Measurements from ENCODE around the gene MGST1.

Gene MGST1, protein sequence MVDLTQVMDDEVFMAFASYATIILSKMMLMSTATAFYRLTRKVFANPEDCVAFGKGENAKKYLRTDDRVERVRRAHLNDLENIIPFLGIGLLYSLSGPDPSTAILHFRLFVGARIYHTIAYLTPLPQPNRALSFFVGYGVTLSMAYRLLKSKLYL

DNA sequence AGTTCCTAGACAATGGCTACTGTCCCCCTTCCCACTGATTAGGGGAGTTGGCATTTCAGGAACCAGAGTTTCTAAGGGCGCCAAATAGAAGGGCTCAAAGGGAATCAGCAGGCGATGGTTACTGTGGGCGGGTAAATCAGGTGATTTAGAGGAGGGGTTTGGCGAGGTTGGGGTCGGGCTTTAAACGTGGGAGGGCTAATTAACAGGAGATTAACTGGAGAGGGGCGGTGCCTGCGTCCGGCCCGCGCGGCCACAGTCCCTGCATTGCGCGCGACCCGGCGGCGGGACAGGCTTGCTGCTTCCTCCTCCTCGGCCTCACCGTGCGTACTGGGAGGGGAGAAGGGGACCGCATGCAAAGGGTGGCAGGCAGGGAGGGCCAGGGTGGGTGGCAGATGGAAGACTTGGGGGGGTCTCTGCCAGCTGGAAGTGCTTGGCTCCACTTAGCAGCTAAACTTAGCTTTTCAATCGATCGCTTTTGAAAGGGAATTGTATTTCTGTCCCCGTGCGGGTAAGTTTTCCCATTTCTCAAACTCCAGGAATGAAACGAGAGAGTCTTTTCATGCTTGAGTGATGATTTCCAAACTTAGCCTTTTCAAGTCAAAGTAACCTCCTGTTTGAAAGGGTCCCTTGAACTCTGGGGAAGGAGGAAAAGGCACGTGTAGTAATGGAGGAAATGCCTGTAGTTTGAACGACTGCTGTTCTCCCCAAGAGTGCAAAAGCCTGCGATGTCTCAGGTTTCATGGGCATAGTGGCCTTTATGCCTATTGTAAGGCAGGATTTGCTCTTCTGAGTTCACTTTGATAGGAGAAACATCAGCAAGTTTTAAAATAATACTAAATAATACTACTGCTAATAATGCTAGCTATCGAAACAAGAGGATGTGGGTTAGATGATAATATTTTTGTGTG is at the start of gene MGST1:
Gene MGST1, plus strand, starts transcription at position 255 of the 908 bp plus-strand sequence. CDS start 6,608 bp downstream, outside the sequence.
- peak within 1 kb of the TSS; percentile 69 for H3K27ac ChIP-seq
- peaks cover 46% of the 10 kb centered on the region for H3K4me1 ChIP-seq (ENCODE audit: low read depth, poor library complexity, severe bottlenecking)
- H3K27me3 ChIP-seq (ENCODE audit: insufficient read depth, low read depth): no peaks in the 10 kb centered on the region
- H3K4me3 ChIP-seq (IDR thresholded peaks at IDR 0.05; ENCODE audit: insufficient read depth, low read depth, low read length): no peak within 1 kb of the TSS
- TF ChIP-seq, protein P1, sequence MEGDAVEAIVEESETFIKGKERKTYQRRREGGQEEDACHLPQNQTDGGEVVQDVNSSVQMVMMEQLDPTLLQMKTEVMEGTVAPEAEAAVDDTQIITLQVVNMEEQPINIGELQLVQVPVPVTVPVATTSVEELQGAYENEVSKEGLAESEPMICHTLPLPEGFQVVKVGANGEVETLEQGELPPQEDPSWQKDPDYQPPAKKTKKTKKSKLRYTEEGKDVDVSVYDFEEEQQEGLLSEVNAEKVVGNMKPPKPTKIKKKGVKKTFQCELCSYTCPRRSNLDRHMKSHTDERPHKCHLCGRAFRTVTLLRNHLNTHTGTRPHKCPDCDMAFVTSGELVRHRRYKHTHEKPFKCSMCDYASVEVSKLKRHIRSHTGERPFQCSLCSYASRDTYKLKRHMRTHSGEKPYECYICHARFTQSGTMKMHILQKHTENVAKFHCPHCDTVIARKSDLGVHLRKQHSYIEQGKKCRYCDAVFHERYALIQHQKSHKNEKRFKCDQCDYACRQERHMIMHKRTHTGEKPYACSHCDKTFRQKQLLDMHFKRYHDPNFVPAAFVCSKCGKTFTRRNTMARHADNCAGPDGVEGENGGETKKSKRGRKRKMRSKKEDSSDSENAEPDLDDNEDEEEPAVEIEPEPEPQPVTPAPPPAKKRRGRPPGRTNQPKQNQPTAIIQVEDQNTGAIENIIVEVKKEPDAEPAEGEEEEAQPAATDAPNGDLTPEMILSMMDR (conservative IDR thresholded peaks at IDR 0.05; ENCODE audit: low read depth, low read length): no peak
- peak within 1 kb of the TSS; percentile 13; the same call in 1 of the 2 replicates for H3K4me2 ChIP-seq
- H3K9ac ChIP-seq: peak within 1 kb of the TSS; percentile 75
- H4K20me1 ChIP-seq (ENCODE audit: insufficient read depth): no peaks in the 10 kb centered on the region
- H3K36me3 ChIP-seq (ENCODE audit: insufficient read depth): no peaks in the 10 kb centered on the region
- peaks cover 15% of the 10 kb centered on the region; the same call in 1 of the 2 replicates for H3K79me2 ChIP-seq (ENCODE audit: insufficient read depth, low read depth)
- peak within 1 kb of the TSS; percentile 29; the same call in 1 of the 2 replicates for H2AFZ ChIP-seq (ENCODE audit: low read depth)

DNA sequence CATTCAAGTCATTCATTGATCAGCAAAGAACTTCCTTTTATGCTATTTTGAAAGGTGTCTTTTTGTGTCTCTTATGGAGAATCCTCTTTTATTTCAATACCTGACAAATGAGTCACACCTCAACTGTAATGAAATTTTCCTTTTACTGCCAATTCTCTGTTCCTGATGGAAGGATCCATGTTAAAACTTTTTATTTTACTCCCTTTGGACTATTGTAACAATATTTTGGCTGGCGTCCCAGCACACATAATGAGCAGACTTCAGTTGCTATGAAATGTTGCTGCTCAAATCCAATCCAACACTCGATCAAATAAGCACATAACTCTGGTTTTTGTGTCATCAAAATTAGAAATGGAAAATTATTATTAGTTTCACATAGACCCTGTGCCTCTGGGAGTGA is 48.0 kb upstream of the MGST1 start:
- TF ChIP-seq, protein P1 (conservative IDR thresholded peaks at IDR 0.05; ENCODE audit: low read depth, low read length): no peak
- no peak overlapping the region for H3K27ac ChIP-seq
- no peaks in the 10 kb centered on the region for H3K4me1 ChIP-seq (ENCODE audit: low read depth, poor library complexity, severe bottlenecking)
- H2AFZ ChIP-seq (ENCODE audit: low read depth): no peak overlapping the region
- H3K79me2 ChIP-seq (ENCODE audit: insufficient read depth, low read depth): no peaks in the 10 kb centered on the region
- no peak overlapping the region for H3K9ac ChIP-seq
- no peaks in the 10 kb centered on the region for H4K20me1 ChIP-seq (ENCODE audit: insufficient read depth)
- no peak overlapping the region for H3K4me2 ChIP-seq
- no peaks in the 10 kb centered on the region for H3K36me3 ChIP-seq (ENCODE audit: insufficient read depth)
- H3K27me3 ChIP-seq (ENCODE audit: insufficient read depth, low read depth): no peaks in the 10 kb centered on the region
- H3K4me3 ChIP-seq (IDR thresholded peaks at IDR 0.05; ENCODE audit: insufficient read depth, low read depth, low read length): no peak overlapping the region

DNA sequence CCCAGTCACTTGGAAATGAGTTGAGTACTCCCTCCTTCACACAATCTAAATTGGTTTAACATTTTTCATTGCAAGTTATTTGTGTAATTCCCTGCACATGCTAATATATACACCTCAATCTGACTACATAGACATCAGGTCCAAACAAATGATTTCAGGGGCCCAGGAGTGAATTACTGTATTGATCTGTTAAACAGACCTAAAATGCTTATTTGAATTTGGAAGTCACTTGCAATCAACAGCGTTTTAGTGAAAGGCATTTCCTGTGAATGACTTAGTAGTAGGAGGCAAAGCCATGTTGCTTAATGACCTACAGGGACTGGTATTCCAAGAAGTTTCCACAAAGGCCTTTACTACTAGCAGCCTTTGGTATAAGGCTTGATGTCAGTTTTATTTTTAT is 47.3 kb upstream of the MGST1 start:
- no peaks in the 10 kb centered on the region for H3K27me3 ChIP-seq (ENCODE audit: insufficient read depth, low read depth)
- no peak overlapping the region for H2AFZ ChIP-seq (ENCODE audit: low read depth)
- H3K4me1 ChIP-seq (ENCODE audit: low read depth, poor library complexity, severe bottlenecking): no peaks in the 10 kb centered on the region
- H3K36me3 ChIP-seq (ENCODE audit: insufficient read depth): no peaks in the 10 kb centered on the region
- H4K20me1 ChIP-seq (ENCODE audit: insufficient read depth): no peaks in the 10 kb centered on the region
- no peak overlapping the region for H3K4me2 ChIP-seq
- no peak overlapping the region for H3K9ac ChIP-seq
- H3K27ac ChIP-seq: no peak overlapping the region
- TF ChIP-seq, protein P1 (conservative IDR thresholded peaks at IDR 0.05; ENCODE audit: low read depth, low read length): no peak
- H3K79me2 ChIP-seq (ENCODE audit: insufficient read depth, low read depth): no peaks in the 10 kb centered on the region
- no peak overlapping the region for H3K4me3 ChIP-seq (IDR thresholded peaks at IDR 0.05; ENCODE audit: insufficient read depth, low read depth, low read length)

DNA sequence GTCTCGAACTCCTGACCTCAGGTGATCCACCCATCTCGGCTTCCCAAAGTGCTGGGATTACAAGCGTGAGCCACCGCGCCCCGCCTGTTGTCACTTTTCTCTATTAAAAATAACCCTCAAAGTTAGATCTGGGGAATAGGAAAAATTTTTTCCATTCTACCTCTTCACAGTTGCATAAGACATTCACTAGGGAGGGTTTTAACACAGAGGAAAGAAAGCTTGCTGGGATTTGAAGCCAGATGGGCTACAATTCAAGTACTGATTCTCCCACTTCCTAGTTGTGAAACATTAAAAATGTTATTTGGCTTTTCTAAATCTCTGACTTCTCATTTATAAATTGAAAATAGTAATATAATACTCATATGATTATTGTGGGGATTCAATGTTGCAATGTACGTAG is 46.7 kb upstream of the MGST1 start:
- no peaks in the 10 kb centered on the region for H3K4me1 ChIP-seq (ENCODE audit: low read depth, poor library complexity, severe bottlenecking)
- no peak overlapping the region for H3K4me2 ChIP-seq
- H4K20me1 ChIP-seq (ENCODE audit: insufficient read depth): no peaks in the 10 kb centered on the region
- H3K27me3 ChIP-seq (ENCODE audit: insufficient read depth, low read depth): no peaks in the 10 kb centered on the region
- H3K79me2 ChIP-seq (ENCODE audit: insufficient read depth, low read depth): no peaks in the 10 kb centered on the region
- H3K9ac ChIP-seq: no peak overlapping the region
- no peak overlapping the region for H3K27ac ChIP-seq
- TF ChIP-seq, protein P1 (conservative IDR thresholded peaks at IDR 0.05; ENCODE audit: low read depth, low read length): no peak
- H3K4me3 ChIP-seq (IDR thresholded peaks at IDR 0.05; ENCODE audit: insufficient read depth, low read depth, low read length): no peak overlapping the region
- no peak overlapping the region for H2AFZ ChIP-seq (ENCODE audit: low read depth)
- no peaks in the 10 kb centered on the region for H3K36me3 ChIP-seq (ENCODE audit: insufficient read depth)

Data from KMS-11 (cell line).